Stimulated activated CD8-positive, alpha-beta memory T cell treated with anti-CD3 and anti-CD28 coated beads, Interleukin-12 subunit alpha, Interleukin-12 subunit beta, amount 100 ng/mL, for 4 hours (primary cell): Measurements from ENCODE around the gene NCDN.
A peak's percentile ranks its signal among the peaks of the same experiment; 100 is the strongest.

ENCODE experiments used
- DNase-seq: peaks from one replicate; pipeline ENCODE4 v3.0.0-alpha.2; 2020; ENCODE audit warnings: low read depth

Gene NCDN, protein sequence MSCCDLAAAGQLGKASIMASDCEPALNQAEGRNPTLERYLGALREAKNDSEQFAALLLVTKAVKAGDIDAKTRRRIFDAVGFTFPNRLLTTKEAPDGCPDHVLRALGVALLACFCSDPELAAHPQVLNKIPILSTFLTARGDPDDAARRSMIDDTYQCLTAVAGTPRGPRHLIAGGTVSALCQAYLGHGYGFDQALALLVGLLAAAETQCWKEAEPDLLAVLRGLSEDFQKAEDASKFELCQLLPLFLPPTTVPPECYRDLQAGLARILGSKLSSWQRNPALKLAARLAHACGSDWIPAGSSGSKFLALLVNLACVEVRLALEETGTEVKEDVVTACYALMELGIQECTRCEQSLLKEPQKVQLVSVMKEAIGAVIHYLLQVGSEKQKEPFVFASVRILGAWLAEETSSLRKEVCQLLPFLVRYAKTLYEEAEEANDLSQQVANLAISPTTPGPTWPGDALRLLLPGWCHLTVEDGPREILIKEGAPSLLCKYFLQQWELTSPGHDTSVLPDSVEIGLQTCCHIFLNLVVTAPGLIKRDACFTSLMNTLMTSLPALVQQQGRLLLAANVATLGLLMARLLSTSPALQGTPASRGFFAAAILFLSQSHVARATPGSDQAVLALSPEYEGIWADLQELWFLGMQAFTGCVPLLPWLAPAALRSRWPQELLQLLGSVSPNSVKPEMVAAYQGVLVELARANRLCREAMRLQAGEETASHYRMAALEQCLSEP

DNA sequence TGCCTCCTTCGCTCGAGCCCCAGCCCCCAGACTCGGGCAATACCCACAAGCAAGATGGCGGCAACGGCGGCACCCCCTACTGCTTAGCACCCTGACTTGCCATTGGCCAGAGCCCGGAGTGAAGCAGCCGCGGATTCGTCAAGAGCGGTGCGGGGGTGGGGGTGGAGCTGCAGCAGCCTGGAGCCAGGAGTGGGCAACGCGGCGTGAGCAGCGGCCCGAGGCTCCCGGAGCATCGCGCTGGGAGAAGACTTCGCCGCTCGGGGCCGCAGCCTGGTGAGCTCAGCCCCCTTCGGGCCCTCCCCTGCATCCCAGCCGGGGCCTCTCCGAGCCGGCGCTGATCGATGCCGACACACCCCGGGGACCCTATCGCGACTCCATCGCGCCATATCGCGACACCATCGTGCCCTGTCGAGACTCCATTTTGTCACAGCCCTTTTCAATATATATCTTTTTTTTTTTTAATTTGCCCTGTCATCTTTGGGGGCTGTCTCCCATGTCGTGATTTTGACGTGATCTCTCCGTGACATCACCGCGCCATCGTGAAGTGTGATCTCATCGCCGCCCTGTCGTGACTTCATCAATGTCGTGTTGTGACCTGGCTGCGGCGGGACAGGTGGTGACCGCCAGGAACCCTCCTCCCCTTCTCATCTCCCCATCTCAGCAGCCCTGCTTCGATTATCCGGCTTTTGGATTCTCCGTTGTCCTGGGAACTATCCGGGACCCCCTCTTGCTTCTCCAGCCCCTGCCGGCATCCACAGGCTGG lies at the start of gene NCDN:
Gene NCDN (plus strand): TSS at position 189 of the 763 bp plus-strand sequence. CDS start 392 bp downstream, at position 581.
- DNase-seq: peak; percentile 94

DNA sequence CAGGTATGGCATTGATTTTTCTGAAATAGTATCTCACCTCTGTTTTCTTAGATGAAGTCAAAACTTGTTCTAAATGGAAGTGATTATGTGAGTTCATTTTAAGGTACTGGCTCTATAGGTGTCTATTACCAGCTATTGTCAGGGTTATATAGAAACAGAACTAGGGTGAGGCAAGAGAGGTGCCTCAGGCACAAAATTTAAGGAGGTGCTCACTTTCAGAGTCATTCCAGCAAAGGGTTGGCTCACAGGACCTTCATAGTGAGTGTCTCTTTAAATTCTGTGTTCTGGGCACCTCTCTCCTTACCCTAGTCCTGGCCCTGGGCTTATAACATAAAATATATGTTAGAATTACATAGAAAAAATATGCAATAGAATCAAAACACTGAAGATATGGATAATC lies 49.7 kb upstream of the NCDN start:
- no peak for DNase-seq

DNA sequence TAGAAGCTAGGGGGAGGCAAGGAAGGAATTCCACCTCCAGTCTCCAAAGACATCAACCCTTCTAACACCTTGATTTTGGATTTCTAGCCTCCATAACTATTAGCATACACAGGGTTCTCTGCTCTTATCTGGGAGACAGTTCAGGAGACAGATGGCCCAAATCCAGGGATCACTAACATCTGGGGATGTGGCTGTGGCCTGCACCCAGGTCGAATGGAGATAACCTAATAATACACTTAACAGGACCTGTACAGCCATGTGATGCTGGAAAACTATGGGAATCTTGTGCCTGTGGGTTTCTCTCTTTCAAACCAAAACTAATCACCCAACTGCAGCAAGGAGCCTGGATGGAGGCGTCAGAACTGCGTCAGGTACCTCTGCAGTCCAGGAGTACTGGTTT lies 48.0 kb upstream of the NCDN start:
- no peak for DNase-seq

DNA sequence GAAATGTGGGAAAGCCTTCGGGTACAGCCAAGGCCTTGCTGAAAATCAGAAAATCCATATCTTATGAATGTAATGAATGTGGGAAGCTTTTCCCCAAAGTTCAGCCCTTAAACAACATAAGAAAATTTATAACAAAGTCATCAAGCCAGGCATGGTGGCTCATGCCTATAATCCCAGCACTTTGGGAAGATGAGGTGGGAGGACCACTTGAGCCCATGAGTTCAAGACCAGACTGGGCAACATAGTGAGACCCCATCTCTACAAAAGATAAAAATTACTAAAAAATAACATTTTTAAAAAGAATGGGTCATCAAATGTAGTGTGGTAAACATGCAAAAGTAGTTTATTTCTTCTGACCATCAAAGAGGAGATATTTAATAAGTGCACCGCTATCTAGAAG lies 46.3 kb upstream of the NCDN start:
- no peak for DNase-seq

DNA sequence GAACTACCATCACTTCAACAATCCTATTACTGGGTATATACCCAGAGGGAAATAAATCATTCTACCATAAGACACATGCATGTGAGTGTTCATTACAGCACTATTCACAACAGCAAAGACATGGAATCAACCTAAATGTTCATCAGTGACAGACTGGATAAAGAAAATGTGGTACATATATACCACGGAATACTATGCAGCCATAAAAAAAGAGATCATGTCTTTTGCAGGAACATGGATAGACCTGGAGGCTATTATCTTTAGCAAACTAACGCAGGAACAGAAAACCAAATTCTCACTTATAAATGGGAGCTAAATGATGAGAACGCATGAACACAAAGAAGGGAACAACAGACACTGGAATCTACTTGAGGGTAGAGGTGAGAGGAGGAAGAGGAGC lies 39.4 kb upstream of the NCDN start:
- no peak for DNase-seq

DNA sequence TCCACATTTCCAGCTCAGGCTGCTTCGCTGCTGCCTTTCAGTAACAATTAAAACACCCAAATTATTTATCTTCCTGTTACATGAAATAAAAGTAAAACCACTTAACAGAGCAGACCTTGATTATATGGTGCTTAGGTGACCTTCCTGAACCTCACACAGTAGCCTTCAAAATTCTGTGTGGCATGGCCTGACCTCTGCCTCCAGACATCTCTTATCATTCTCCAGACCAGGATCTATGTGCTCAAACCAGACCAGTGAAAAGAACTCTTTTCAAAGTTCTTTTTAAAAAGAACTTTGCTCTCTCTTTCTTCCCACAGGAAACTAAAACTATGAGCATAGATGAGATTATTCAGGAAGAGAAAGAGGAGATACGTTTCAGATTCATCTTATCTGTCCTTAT lies 38.2 kb upstream of the NCDN start:
- no peak for DNase-seq

DNA sequence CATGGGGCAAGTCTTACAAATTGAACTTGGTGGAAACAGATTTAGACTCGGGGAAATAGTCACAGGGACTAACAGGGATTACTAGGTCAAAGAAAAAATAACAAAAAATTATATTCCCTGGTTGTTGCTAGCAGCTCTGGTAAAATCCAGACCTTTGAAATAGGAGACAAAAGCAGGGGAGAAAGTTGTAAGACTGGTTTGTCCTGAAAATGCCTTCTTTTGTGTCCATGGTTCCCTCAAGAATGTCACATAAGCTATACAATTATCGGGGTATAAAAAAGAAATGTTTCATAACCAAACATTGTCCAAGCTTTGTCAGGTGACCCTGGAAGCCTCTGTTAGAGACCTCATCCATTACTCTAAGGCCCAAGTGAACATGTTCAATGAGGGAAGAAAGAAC lies 33.5 kb upstream of the NCDN start:
- DNase-seq: no peak

DNA sequence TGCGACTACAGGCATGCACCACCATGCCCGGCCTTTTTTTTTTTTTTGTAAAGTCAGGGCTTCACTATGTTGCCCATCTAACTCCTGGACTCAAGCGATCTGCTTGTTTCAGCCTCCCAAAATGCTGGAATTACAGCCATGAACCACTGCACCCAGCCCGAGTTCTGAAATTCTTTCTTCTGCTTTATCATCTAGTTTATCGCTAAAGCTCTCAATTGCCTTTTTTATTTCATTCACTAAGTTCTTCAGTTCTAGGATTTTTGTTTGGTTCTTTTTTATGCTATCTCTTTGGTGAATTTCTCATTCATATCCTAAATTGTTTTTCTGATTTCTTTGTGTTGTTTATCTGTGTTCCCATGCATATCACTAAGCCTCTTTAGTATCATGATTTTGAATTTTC lies 27.4 kb upstream of the NCDN start:
- DNase-seq: no peak

DNA sequence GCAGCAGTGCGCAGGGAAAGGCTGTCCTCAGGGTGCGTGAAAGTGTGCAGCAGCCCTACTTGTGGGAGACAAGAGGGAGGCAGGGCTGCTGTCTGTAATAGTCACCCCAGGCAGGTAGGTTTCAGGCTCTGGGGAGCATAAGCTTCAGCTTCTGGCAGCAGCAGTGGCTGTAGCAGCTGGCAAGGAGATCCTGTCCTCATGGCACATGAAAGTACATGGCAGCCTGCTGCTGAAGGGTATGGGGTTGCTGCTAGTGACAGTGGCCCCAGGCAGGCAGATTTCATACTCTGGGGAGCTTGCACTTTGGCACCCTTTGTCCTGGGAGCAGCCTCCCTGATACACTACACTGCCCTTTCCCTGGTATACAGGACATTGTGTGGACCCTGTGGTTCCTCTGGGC lies 26.7 kb upstream of the NCDN start:
- DNase-seq: no peak

DNA sequence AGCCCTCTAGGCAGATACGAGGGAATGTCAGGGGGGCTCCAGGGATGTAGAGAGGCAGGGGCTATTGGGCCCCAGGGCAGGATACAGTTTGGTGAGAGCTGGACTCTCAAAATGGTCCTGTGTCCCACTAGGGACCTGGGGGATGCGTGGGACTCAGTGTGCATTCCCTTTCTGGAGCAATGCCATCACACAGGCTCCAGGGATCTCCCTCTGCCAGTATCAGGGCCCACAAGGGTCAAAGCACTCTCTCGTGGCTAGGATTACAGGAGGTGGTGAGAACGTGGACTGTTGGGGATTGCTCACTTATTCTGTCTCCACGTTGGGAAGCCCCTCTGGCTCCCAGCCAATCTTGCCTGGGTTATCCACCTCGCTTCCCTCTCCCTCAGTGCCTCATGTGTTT lies 26.2 kb upstream of the NCDN start:
- DNase-seq: no peak

DNA sequence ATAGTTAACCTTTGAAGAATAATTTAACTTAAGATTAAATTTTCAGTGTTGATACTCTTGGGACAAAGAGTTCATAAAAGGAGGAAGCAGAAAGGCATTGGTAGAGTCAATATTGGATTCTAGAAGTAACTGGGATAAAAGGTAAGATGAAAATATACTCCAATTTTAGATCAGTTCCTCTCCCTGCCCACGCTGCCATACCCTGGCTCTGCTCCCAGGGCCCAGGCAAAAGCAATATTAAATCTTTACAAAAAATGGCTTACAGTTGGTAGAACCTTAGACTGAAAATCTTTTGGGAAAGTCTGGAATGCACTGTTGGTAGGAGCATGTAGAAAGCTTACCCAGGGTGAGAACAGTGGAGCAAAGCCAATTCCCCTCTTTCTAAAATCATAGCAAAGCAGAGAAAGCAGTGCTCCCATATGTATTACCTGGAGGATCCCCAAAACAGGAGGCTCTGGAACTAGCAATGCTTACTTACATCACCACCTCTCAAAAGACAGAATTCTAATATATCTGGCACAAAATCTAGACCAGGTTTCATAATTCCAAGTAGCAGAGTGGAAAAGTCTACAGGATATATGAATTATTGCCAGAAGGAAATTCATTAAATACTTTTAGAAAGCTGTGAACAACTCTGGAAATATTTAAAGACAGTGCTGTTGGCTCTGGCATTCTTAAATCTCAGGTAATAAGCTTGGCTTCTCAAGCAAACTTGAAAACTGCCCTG lies 24.9 kb upstream of the NCDN start:
- no peak for DNase-seq

DNA sequence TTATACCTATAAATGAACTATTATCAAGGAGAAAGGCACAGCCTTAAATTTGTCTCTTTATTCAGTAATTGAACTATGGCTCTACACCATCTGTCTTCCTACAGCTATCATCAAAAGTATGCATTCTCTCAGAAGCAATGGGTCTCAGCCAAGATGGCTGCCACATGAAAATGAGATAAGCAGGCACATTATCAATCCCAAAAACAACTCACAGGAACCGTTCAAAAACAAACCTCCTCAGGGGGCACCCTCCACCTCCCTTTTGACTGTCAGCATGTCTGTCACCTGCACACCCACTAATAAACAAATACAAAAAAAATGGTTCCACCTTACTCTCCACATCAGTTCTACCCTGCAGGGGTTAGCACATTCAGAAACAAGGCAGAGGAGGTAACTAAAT lies 24.0 kb upstream of the NCDN start:
- no peak for DNase-seq

DNA sequence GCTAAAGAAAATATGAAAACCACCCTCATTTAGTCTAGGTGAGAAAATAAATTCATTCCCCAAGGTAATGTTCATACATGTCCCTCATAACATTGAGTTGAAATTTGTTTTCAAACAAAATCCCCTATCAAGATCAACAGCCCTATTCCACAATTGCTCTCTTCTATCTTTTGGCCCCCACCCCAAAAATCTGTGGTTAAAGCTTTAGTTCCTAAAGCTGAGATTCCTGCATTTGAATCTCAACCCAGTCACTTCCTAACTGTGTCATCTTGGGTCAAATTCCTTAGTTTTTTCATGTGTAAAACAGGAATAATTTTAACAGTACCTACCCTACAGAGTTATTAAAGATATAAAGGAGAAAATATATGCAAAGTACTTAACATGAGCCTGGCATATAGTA lies 22.4 kb upstream of the NCDN start:
- DNase-seq: no peak

DNA sequence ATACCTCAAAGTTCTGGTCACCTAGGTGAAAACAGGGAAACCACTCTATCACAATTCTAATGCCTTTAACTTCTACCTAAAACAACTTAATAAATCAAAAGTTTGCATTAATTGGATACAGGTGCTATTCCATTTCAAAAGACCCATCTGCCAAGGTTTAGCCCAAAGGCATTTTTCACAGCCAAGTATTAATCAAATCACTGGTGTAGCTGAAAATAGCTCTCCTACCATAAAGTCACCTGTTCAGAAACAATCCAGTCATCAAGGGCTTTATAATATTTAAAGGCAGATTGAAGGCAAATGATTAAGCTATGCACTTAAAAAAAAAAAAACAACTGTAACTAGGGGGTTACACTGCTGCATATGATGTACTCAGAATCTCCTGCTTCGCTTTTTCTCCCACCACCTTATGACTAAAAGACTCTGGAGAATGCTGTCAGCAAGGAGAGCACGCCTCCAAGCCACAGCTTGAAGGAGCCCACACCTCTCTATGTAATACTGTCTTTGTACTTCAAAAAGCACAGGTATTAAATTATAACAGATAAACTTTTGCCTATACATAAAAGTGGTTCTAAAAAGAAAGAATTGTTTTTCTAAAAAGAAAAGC lies 20.9 kb upstream of the NCDN start:
- DNase-seq: no peak

DNA sequence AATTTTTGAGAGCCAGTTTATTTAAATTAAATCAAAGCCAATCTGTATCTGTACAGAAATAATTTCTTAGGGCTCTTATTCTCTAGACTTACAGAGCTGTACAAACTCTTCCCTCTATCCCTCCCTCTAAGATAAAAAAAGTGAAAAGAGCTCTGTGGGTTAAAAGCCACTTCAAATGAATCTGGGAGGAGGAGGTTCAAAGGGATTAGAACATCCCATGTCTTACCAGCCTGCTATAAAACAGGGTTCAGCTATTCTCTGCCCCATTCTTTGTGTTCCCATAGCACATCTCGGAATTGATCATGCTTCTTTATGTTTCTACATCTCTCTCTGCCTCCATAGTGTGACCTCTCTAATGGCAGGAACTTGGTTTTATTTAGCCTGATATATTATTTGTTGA lies 19.8 kb upstream of the NCDN start:
- DNase-seq: no peak

DNA sequence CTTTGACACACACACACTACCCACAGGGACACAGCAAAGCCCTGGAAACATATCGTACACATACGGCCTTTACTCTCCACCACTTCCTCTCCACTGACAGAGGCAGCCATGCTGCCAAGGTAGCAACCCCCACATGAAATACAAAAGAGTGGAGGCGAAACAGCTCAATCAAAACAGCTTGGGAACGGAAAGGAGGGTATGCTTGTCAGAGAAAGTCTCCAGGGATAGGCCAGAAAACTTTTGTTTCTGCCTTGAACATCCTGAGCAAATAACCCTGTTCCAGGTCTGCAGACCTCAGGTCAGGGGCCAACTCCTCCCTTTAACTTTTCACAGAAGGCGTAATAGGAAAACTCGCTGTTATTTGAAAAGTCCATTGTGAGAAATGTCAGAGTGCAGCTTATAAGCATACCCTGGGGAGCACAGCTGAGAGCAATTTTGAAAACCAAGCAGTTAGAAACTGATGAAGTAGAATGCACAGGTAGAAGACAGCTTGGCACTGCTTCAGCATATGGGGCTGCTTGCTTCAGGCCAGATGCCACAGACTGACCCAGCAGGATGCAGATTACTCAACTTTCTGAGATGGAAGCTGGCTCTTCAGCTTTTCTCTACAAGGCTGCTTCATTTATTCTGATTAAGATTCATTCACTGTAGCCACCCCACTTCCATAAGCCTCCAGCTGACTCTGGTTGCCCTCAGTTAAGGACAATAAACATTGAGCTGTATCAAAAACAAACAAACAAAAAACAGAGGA lies 18.4 kb upstream of the NCDN start:
- DNase-seq: no peak

DNA sequence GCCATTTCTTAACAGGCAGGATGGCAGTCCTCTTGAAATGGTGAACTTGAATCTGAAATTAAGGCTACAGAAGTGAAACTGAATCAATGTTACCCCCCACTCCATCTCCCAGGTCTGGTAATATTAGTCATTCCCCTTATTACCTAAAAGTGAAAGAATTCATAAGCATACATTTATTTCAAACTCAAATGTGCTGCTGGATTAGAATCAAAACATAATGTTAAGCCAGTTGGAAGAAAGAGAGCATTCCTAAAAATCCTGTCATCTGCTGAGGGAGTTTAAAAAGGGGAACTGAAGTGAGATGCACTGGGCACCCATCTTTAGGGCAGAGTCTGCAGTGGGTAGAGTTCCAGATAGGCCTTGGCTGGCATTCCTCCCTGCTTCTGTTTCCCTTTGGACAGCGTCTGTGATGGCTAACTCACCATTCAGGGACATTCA lies 17.8 kb upstream of the NCDN start:
- no peak for DNase-seq

DNA sequence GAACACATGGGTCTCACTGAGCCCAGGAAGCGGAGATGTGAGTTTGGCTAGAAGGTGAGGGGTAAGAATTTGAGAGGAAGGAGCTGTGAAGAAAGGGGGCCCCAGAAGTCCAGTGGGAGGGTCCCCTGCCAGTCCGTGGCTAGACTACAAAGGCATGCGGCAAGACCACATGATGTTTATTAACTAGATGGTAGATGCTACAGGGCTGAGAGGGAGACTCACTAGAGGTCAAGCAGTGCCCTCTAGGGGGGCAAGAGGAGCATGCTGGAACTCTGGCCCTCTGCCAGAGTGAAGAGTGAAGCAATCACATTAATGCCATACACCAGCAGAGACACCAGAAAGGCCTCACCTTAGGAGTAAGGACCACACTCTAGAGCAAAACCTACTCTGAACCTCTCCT lies 12.6 kb upstream of the NCDN start:
- DNase-seq: peak; percentile 33

DNA sequence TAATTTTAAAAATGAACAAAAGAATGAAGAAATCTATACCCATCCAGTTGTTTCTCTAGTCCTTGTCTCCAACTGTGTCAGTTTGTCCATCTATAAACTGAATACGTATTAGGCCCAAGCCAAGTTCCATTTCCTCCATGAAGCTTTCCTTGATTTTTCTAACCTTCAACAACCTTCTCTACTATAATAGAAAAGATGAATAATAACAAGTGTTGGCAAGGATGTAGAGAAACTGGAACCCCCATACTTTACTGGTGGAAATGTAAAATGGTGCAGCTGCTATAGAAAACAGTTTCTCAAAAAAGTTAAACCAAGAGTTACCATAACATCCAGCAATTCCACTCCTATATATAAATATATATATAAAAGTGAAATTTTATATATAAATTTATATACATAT lies 11.0 kb upstream of the NCDN start:
- DNase-seq: no peak

DNA sequence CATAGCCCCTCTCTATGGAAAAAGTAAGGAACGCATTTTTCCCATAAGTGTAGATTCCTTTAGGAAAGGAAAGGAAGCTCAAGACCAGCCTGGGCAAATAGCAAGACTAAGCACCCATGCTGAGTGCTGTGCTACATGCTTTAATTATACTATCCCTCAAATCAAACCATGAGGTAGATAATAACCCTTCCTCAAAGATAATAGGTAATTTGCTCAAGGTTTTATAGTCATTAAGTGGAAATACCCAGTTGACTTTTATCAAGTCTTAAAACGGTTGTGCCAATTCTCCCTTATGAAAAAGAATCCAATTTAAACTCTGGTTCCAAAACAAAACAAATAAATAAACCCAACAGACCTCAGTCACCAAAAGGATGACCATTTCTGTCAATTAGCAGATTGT lies 3.7 kb upstream of the NCDN start:
- DNase-seq: no peak
